Central memory CD4-positive, alpha-beta T cell (primary cell): ENCODE data around the gene GINS3.

Experiments used
- DNase-seq: peaks from one replicate; pipeline ENCODE4 v3.0.0; 2022

The GINS3 gene

DNA sequence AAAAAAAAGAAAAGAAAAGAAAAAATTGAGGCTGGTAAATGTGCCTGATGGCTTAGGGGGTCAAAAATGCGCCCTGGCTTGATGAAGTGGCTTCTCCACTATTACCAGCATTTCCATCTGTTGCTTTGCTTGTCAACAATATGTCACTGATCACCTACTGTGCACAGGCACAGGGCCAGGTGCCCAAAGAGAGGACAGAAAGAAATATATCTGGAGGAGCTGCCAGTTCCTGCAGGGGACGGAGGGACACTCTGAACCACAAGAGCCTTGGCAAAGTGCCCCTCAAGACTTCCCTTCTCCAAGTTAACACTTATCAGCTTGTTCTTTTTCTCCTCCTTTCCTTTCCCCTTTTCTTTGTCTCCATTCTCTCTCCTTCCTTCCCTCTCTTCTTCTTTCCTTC, 34.7 kb downstream of the GINS3 start:
- no peak for DNase-seq

DNA sequence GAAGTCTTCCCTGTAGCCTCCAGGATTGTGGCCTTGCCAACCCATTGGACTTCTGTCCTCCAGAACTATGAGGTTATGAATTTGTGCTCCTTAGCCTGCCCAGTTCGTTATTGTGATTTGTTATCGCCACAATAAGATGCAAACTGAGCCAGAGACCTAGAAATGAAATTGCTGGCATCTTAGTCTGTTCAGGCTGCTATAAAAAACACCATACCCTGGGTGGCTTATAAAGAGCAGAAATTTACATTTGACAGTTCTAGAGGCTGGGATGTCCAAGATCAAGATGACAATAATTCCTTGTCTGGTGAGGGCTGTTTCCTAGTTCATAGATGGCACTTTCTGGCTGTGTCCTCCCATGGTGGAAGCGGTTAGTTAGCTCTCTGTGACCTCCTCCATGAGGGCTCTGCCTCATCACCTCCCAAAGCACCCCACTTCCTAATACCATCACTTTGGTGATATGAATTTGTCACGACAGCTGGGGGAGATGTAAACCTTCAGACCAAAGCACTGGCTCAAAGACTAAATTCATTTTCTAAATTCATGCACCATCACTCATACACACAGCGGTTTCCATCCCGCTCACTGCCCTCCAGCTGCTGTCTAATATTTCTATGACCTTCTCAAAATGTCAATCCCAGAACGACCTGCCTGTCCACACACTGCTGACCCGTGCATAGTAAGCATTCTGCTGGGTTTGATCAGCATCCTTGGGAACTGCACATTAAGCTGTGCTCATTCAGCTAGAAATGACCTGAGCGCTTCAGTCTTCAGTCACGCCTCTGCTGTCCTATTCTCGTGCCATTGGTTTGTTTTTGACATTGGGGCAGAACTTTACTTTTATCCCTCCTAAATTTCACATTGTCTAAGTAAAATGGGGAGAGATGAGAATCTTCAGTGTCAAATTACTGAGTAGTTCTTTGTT, 36.6 kb downstream of the GINS3 start:
- DNase-seq, result no peak

DNA sequence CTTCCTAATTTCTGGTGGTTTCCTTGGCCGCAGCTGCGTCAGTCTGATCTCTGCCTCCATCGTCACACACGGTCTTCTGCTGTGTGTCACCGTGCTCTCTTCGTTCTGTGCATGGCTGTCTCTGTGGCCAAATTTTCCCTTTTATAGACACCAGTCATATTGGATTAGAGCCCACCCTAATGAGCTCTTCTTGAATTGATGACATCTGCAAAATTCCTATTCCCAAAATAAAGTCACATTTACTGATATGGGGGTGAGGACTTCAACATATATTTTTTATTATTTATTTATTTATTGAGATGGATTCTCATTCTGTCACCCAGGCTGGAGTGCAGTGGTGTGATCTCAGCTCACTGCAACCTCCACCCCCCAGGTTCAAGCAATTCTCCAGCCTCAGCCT, 38.4 kb downstream of the GINS3 start:
- DNase-seq, result no peak

DNA sequence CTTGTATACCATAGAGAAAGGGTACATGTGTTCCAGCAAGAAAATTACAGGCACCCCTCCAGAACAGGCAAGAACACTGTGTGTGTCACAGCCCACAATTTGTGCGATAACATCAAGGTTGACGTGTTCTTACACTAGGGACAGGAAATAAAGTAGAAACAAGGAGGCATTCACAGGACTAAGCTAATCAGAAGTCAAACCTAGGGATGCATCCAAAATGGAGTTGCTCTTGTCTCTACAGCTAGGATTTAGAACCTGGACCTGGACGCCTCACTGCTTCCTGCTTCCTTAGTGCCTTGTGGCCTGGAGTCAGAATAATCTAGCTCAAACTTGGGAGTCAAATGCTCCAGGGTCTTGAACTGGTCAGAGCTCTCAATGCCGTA, 41.3 kb downstream of the GINS3 start:
- no peak for DNase-seq

DNA sequence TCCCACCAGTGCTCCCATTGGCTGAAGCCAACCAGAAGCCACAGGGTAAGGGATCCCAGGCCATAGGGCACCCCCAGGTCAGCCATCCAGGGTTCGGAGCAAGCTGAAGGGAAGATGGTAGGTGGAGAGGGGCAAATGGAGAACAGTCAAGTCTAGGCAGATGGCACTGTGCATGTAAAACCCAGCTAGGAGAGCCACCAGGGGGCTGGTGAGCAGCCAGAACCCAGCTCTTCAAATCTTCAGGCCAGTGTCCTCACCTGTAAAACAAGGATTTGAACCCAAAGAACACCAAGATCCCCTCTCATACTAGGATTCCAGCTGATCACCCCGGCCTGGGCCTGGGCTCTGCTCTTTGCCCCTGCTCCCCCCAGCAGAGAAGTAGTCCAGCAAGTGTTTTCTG, 43.5 kb downstream of the GINS3 start:
- DNase-seq, result no peak

DNA sequence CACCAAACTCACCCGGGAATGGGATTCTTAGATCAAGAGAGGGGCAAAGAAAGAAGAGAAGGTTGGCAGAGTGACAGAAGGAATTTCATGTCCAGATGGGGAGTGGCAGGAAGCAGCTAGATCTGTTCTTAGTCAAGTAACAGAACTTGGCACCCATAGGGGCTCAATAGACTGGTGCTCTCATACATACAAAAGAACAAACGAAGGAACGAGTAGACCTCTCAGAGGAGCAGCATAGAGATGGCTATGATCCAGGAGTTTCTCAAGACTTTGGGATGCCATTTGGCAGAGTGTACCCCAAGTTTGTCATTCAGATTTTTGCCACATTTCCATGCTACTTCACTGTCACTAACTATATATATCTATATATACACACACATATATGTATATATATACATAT, 47.9 kb downstream of the GINS3 start:
- no peak for DNase-seq

DNA sequence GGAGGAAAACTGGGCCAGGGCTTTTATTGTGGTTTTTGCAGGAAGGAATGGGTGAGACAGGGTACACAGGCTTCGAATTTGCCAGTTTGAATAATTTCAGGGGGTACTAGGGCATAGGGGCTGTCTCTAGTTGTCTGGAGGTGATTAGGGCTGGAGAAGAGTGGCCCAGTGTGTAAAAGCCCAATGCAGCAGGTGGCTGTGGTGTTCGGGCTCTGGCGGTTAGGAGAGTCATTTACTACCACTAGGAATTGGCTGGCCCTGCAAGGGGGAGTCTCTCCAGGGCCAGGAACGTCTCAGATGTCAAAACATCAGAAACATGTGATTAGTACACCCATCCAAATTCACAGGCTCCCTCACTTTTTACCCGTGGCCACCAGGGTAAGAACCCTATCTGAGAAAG, 50.3 kb downstream of the GINS3 start:
- no peak for DNase-seq

DNA sequence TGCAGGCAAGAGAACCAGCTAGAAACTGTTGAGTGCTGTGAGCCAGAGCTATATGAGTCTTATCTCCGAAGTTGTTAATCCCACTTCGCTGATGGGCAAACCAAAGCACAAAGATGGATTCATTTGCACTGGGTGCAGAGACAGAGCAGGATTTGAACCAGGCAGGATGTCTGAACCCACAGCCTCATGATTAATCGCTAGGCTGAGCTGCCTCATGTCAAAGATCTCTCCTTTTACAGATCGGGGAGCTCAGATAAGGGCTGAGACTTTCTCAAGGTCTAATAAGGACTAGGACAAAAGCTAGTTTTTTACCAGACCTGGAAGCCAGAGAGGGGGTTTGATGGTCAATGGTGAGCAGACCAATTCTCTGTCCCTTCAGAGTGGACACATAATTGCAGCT, 51.5 kb downstream of the GINS3 start:
- DNase-seq, result no peak

DNA sequence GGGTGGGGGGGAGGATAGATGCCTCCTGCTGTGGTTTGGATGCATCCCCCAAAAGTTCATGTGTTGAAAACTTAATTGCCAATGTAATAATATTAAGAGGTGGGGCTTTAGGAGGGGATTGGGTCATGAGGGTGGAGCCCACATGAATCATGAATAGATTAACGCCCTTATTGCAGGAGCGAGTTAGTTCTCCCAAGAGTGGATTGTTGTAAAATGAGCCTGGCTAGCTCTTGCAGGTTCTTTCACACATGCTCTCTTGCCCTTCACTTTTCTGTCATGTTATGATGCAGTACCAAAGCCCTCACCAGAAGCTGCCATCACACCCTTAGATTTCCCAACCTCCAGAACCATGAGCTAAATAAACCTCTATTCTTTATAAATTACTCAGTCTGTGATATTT, 52.0 kb downstream of the GINS3 start:
- no peak for DNase-seq

DNA sequence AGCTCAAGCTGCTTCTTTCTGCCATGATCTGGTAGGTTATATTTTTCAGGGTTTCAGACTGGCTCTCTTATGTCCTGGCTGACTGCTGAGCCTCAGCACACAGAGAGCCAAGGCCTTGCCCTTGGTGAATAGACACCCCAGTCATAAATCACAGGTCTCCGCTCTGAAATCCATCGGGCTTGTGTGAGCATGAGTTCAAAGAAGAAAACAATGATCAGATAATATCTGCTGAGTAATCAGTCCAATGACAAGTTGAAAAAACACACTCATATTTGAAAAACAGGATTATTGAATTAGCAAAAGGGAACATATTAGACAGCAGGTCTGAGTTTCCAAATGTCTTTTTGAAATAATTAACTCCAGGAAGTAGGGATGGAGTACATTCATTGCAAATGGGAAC, 56.6 kb downstream of the GINS3 start:
- no peak for DNase-seq

DNA sequence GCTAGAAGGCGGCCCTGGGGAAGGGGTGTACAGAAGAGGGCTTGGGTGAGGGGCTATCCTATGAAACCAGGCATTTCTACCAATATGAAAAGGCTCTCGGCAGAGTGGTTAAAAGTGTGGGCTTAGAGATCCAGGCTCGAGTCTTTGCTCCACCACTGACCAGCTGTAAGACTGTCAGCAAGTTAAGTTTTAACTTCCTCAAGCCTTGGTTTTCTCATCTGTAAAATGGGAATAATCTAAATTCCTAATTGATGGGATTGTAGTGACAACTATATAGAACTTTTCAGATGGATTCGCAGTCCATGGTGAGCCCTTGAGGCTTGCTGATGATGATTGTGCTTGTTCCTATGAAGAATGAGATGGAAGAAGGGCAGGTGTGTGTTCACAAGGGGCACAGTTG, 57.0 kb downstream of the GINS3 start:
- no peak for DNase-seq

DNA sequence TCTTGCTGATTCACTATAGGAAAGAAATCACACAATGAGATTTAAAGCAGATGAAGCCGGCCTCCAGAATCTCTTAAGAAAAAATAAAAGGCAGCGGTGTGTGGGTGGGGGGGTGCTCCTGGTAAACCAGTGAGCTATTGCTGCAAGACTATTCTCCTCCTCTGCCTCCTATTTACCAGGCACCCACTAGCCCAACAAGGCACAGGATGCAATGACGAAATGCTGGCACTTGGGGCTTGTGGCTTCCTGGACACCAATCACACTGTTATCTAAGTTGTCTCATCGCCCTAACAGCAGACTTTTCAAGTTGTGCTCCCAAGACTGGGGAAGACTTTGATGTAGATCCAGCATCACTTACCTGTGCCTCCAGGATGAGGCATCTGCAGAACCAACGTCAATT, 57.5 kb downstream of the GINS3 start:
- DNase-seq, result no peak

DNA sequence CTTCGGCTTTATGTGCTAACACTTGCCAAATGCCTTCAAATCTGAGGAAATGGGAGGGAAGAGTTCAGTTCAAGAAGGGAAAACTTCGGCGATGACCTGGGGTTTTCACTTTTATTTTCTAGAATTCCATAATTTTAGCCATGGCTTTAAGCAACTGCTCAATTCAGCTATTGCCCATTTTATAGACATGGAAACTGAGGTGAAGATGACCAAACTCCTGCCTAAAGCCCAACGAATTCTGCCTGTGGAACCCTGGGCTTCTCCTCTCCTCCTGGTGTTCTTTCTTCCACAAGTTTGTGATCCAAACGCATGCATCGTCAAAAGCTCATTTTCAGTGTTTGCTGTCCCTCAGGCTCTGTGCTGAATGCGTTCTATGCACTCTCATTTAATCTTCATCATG, 58.3 kb downstream of the GINS3 start:
- DNase-seq, result no peak

DNA sequence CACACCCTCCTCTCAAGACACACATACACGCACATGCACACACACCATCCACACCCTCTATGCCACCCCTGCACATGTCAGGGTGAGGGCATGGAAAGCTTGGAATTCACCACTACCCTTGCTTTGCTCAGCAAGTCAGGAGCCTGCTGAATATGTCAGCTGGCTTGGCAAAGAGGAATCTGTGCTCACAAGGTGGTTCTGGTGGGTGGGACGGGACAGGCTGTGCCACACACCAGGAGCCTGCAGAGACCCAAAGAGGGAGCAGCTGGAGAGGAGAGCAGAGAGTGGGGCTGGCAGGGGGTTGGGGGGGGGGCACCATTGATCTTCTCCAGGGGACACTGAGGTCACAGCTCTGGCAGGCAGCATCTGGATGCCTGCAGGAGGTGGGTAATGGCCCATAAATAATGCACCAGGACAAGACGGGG, 59.0 kb downstream of the GINS3 start:
- no peak for DNase-seq

DNA sequence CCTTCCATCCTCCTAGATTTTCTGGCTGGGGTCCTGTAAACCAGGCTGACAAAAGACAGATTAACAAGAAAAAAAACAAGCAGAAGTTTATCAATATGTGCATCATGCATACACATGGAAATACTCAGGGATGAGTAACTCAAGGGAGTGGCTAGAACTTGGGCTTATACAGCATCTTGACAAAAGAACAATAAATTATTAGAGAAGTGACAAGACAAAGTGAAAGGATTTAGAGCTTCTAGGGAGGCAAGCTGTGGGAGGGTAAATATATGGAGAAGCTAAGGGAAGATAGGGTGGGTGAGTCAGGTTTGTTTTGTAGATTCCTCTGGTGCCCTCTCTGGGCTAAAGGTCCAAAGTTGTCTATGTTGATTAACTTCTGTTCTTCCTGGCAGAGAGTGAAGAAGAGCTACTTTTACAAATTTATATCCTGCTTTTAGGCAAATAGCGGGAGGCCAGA, 59.7 kb downstream of the GINS3 start:
- no peak for DNase-seq

DNA sequence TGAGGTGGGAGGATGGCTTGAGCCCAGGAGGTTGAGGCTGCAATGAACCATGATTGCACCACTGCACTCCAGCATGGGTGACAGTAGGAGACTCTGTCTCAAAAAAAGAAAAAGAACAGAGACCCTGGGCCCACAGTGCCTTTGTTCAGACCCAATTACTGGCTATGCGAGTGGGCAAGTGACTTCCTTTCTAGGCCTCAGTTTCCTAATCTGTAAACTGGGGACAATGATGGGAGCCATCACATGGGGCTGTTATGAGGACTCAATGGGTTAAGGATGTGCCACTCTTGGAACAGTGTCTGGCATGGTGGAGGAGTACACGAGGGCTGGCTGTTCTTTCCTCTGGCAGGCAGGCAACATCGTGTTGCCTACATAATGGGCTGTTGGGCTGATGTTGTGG, 60.4 kb downstream of the GINS3 start:
- no peak for DNase-seq

DNA sequence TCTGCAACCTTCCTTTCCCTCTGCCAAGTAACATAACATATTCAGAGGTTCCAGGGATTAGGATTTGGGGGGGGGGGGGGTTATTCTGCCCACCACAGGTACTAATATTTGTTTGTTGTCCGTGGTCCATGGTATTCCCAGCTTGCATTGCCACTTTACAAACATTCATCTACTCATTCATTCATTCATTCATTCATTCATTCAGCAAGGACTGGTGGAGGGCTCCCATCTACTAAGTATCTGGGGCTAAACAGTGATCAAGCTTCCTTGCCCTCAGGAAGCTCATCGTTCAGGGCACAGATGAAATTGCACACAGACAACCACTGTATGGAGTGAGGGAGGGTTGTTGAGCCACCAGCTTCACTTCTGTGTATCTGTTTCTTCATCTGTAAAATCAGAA, 61.9 kb downstream of the GINS3 start:
- no peak for DNase-seq

DNA sequence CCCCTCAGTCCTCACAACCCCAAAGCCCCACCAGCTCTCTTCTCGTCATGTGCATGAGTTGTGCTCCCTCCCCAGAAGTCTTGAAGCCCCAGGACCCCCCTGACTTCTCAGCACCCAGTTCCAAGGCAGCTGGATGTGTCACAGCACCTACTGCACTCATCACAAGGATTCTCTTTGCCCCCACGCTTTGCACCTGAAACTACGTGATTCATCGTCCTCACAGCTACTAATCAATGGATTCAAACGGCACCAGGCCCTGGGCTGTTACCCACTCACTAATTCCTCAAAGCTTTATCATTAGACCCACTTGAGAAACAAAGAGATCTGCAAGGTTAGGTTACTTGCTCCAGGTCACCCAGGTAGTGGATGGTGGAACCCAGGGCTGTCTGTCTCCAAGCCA, 62.6 kb downstream of the GINS3 start:
- DNase-seq, result no peak
